ENCODE results near the gene RFC2. TPM values are rescaled to one million over a fixed set of nuclear protein-coding genes. Genes with fewer than 3 reads are reported as not detected.

The RFC2 gene
- total RNA-seq, 1 experiment from 2014 or later: 73.6 TPM

- Histone ChIP-seq H2BK120ac (ENCODE audit: low read depth, low read length, poor library complexity, severe bottlenecking) (no peak overlapping the region), H2BK20ac (ENCODE audit: low read depth, low read length, poor library complexity, severe bottlenecking) (no peak overlapping the region), H3K23ac (ENCODE audit: insufficient read length, low read depth, low read length) (no peak overlapping the region), H4K5ac (ENCODE audit: insufficient read length, low read depth, low read length) (no peak overlapping the region), H2BK12ac (ENCODE audit: insufficient read length, low read depth, low read length) (no peak overlapping the region), H3K23me2 (ENCODE audit: insufficient read length, low read depth, low read length, poor library complexity, severe bottlenecking) (no peaks in the 10 kb centered on the region), H3K14ac (ENCODE audit: insufficient read depth, low read length) (no peak overlapping the region), H3K4me1 (ENCODE audit: insufficient read depth, low read length) (no peaks in the 10 kb centered on the region), H3K79me1 (ENCODE audit: insufficient read depth, low read depth, low read length, poor library complexity, severe bottlenecking) (no peaks in the 10 kb centered on the region), H4K8ac (replicated peaks; ENCODE audit: insufficient read length, low read depth, low read length) (no peak overlapping the region), H4K91ac (ENCODE audit: insufficient read length, low read depth, low read length) (no peak overlapping the region), H3K9me3 (ENCODE audit: control insufficient read depth, low read depth, low read length) (no peaks in the 10 kb centered on the region), H2AK5ac (ENCODE audit: insufficient read length, low read length) (no peak overlapping the region), H3K18ac (ENCODE audit: insufficient read length, low read depth, low read length) (no peak overlapping the region), H3K56ac (ENCODE audit: insufficient read length, low read depth, low read length) (no peak overlapping the region), H4K20me1 (ENCODE audit: control insufficient read depth, insufficient read depth, insufficient read length) (no peaks in the 10 kb centered on the region), H3K4me2 (ENCODE audit: insufficient read depth, insufficient read length, low read length) (no peak overlapping the region), H3K4ac (ENCODE audit: low read depth, low read length) (no peak overlapping the region), H3T11ph (ENCODE audit: low read length) (no peak overlapping the region), H3K27me3 (ENCODE audit: insufficient read depth, low read length) (no peaks in the 10 kb centered on the region), H2BK5ac (ENCODE audit: insufficient read length, low read length) (no peak overlapping the region), H3K9ac (ENCODE audit: extremely low read depth, insufficient read length, low read length) (no peak overlapping the region), H3K27ac (ENCODE audit: insufficient read length, low read depth, low read length) (no peak overlapping the region), H2AFZ (ENCODE audit: low read length) (no peak overlapping the region), H3K79me2 (ENCODE audit: insufficient read depth, low read length) (no peaks in the 10 kb centered on the region), H2BK15ac (ENCODE audit: low read depth, low read length) (no peak overlapping the region)
- H3K27me3 Mint-ChIP-seq (ENCODE audit: low read depth): no peaks in the 10 kb centered on the region
- no peak for DNase-seq
- H3K9me3 Mint-ChIP-seq: no peaks in the 10 kb centered on the region
- WGBS (ENCODE audit: extremely low coverage, insufficient read length, low lambda C conversion rate): no CpG with 5 or more reads among the region's 6 CpGs
- no peaks in the 10 kb centered on the region for H3K4me1 Mint-ChIP-seq
- H3K36me3 Mint-ChIP-seq (ENCODE audit: insufficient read depth in 1 of 3, low read depth in 3 of 3): peaks cover 46 to 85% (median 74%) of the 10 kb centered on the region in 3 experiments
- H3K27ac Mint-ChIP-seq: peak overlapping the region in 2 of 3 experiments; percentile 21 to 45; a peak in 3 of 7 replicates
- H3K4me3 Mint-ChIP-seq: no peak overlapping the region
- TF ChIP-seq CTCF (conservative IDR thresholded peaks at IDR 0.05): no peak
Observed at GRCh38 chr7:74242122-74242443, 12.1 kb downstream of the RFC2 start.

All from H9 (cell line).